Stomach smooth muscle (tissue), 2 donors: ENCODE results near the gene GAS2L2.
"Not testable (repeated sequence)": the region's sequence is repeated elsewhere in the genome, so short reads cannot be mapped to it uniquely, and the experiment has no call there.

Source experiments
- H3K27ac ChIP-seq: one replicate; pipeline ENCODE4 v1.7.0; 2013; ENCODE audit warnings: mild to moderate bottlenecking, low read length, inconsistent platforms
- H3K27me3 ChIP-seq, 2 donors: one replicate each; pipeline ENCODE4 v1.7.0; 2013; ENCODE audit warnings: low read length in 2 of 2; ENCODE audit not compliant: insufficient read depth in 2 of 2, control insufficient read depth in 1 of 2
- H3K36me3 ChIP-seq, 2 donors: one replicate each; pipeline ENCODE4 v1.7.0; 2013; ENCODE audit warnings: low read length in 2 of 2; ENCODE audit not compliant: control insufficient read depth in 2 of 2, insufficient read depth in 2 of 2
- H3K4me1 ChIP-seq: one replicate; pipeline ENCODE4 v1.7.0; 2013; ENCODE audit warnings: low read length; ENCODE audit not compliant: control insufficient read depth, insufficient read depth
- H3K4me3 ChIP-seq, 2 donors: one replicate each; pipeline ENCODE4 v1.7.0; 2013; ENCODE audit warnings: low read length in 2 of 2
- H3K9ac ChIP-seq, 2 donors: one replicate each; pipeline ENCODE4 v1.7.0; 2013; ENCODE audit warnings: low read length in 2 of 2, mild to moderate bottlenecking in 1 of 2
- H3K9me3 ChIP-seq, 2 donors: one replicate each; pipeline ENCODE4 v1.7.0; 2013; ENCODE audit warnings: low read length in 2 of 2; ENCODE audit not compliant: control insufficient read depth in 2 of 2
- donor health status: healthy.
- donor health status: Pancreatic carcinoma.

GAS2L2 gene

GRCh38 chr17:35709874-35710273, 43.2 kb downstream of the GAS2L2 start:
- peaks cover 7% of the 10 kb centered on the region for H3K4me1 ChIP-seq
- no peaks in the 10 kb centered on the region for H3K27me3 ChIP-seq
- H3K27ac ChIP-seq, result no peak overlapping the region
- H3K9ac ChIP-seq, result no peak overlapping the region
- peaks cover 12 to 15% of the 10 kb centered on the region in 2 donors for H3K36me3 ChIP-seq
- no peak overlapping the region for H3K4me3 ChIP-seq
- no peaks in the 10 kb centered on the region for H3K9me3 ChIP-seq

GRCh38 chr17:35708951-35709350, 44.1 kb downstream of the GAS2L2 start:
- H3K36me3 ChIP-seq, result peaks cover 11 to 15% of the 10 kb centered on the region in 2 donors
- no peak overlapping the region for H3K27ac ChIP-seq
- H3K27me3 ChIP-seq, result no peaks in the 10 kb centered on the region
- no peaks in the 10 kb centered on the region for H3K9me3 ChIP-seq
- no peak overlapping the region for H3K4me3 ChIP-seq
- H3K4me1 ChIP-seq, result peaks cover 7% of the 10 kb centered on the region
- H3K9ac ChIP-seq, result no peak overlapping the region

- H3K4me1 ChIP-seq, result peaks cover 3% of the 10 kb centered on the region
- peaks cover 11 to 15% of the 10 kb centered on the region in 2 donors for H3K36me3 ChIP-seq
- no peak overlapping the region for H3K27ac ChIP-seq
- H3K9me3 ChIP-seq, result no peaks in the 10 kb centered on the region
- peak overlapping the region in 1 of 2 donors; percentile 28 for H3K9ac ChIP-seq
- no peak overlapping the region for H3K4me3 ChIP-seq
- H3K27me3 ChIP-seq, result no peaks in the 10 kb centered on the region
Observed at GRCh38 chr17:35708149-35708548, 44.9 kb downstream of the GAS2L2 start.

DNA sequence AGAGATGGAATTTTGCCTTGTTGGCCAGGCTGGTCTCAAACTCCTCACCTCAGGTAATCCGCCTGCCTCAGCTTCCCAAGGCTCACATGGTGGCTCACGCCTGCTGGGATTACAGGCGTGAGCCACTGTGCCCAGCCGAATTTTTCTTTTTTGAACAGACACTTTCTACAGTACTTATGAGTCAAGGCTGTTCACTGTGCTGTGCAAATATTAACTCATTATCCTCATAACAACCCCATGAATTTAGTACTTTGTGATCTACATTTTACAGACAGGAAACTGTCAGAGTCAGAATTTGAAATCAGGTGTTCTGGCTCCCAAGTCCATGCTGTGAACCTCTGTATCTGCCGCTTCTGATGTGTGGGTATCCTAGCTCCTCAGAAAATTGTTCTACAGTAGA, 47.3 kb downstream of the GAS2L2 start:
- no peak overlapping the region for H3K4me3 ChIP-seq
- no peak overlapping the region for H3K27ac ChIP-seq
- H3K9ac ChIP-seq, result no peak overlapping the region
- no peaks in the 10 kb centered on the region for H3K27me3 ChIP-seq
- H3K9me3 ChIP-seq, result no peaks in the 10 kb centered on the region
- H3K4me1 ChIP-seq, result no peaks in the 10 kb centered on the region
- peaks cover 6 to 7% of the 10 kb centered on the region in 2 donors for H3K36me3 ChIP-seq

DNA sequence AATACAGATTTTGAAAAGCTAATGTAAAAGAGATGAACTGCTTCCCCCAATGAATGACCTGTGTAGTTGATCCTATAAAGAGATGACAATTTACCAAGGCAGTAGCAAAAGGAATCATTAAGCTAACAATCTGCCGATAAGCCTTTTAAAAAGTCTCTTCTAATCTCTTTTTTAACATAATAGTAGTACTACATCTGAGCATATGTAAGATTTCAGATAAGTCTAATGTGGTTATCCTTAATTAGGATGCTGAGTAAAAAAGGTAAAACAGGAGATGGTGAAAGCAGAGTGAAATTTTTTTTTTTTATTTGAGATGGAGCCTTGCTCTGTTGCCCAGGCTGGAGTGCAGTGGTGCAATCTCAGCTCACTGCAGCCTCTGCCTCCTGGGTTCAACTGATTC, 47.8 kb downstream of the GAS2L2 start:
- H3K9me3 ChIP-seq, result no peaks in the 10 kb centered on the region
- no peaks in the 10 kb centered on the region for H3K4me1 ChIP-seq
- H3K27ac ChIP-seq, result no peak overlapping the region
- H3K4me3 ChIP-seq, result no peak overlapping the region
- H3K9ac ChIP-seq, result no peak overlapping the region
- H3K27me3 ChIP-seq, result no peaks in the 10 kb centered on the region
- peaks cover 4 to 6% of the 10 kb centered on the region in 2 donors for H3K36me3 ChIP-seq

- not testable (repeated sequence) for H3K4me3 ChIP-seq, H3K9me3 ChIP-seq, H3K27ac ChIP-seq, H3K36me3 ChIP-seq, H3K4me1 ChIP-seq, H3K27me3 ChIP-seq, H3K9ac ChIP-seq
Observed at GRCh38 chr17:35703308-35703707, 49.7 kb downstream of the GAS2L2 start.

DNA sequence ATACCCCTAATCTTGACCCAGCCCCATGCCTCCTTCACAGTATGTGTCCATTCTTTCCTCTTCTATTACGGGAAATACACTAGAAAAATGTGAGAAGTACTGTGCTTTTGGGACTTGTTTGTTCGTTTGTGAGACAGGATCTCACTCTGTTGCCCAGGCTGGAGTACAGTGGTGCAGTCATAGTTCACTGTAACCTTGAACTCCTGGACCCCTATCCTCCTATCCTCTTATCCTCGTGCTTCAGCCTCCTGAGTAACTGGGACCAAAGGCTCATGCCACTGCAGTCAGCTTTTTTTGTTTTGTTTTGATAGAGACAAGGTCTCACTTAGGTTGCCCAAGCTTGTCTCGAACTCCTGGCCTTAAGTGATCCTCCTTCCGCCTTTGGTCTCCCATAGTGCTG, 51.5 kb downstream of the GAS2L2 start:
- no peak overlapping the region for H3K9ac ChIP-seq
- no peaks in the 10 kb centered on the region for H3K9me3 ChIP-seq
- no peak overlapping the region for H3K4me3 ChIP-seq
- H3K36me3 ChIP-seq, result no peaks in the 10 kb centered on the region
- H3K4me1 ChIP-seq, result no peaks in the 10 kb centered on the region
- H3K27me3 ChIP-seq, result no peaks in the 10 kb centered on the region
- no peak overlapping the region for H3K27ac ChIP-seq

- H3K27me3 ChIP-seq, result no peaks in the 10 kb centered on the region
- H3K27ac ChIP-seq, result no peak overlapping the region
- no peak overlapping the region for H3K9ac ChIP-seq
- no peaks in the 10 kb centered on the region for H3K4me1 ChIP-seq
- H3K9me3 ChIP-seq, result no peaks in the 10 kb centered on the region
- H3K4me3 ChIP-seq, result no peak overlapping the region
- H3K36me3 ChIP-seq, result peaks cover 6 to 10% of the 10 kb centered on the region in 2 donors
Observed at GRCh38 chr17:35700150-35700549, 52.9 kb downstream of the GAS2L2 start.

GRCh38 chr17:35698800-35699199, 54.2 kb downstream of the GAS2L2 start:
- Histone ChIP-seq H3K27me3 (no peaks in the 10 kb centered on the region), H3K4me1 (no peaks in the 10 kb centered on the region), H3K9me3 (no peaks in the 10 kb centered on the region), H3K4me3 (no peak overlapping the region), H3K9ac (no peak overlapping the region), H3K27ac (no peak overlapping the region), H3K36me3 (peaks cover 12 to 16% of the 10 kb centered on the region in 2 donors)

DNA sequence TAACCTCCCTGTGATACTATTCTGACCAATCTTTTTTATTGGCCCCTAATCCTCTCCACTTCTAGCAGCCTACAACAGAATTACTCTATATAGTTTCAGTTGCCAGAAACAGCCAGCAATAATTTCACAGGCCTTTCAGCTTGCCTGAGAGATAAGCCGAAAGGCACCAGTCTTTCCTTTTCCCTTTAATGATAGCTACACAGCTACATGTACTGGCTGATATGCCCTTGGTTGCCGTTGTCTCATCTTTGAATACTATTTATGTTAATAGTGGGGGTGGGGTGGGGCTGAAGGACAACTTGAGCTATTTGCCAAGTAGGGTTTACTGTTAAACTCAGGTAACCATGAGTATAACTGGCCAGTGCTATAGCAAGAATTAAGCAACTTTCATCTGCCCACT, 57.4 kb downstream of the GAS2L2 start:
- Histone ChIP-seq H3K4me1 (no peaks in the 10 kb centered on the region), H3K4me3 (no peak overlapping the region), H3K36me3 (peaks cover 21 to 24% of the 10 kb centered on the region in 2 donors), H3K9me3 (no peaks in the 10 kb centered on the region), H3K27ac (no peak overlapping the region), H3K9ac (no peak overlapping the region), H3K27me3 (no peaks in the 10 kb centered on the region)

DNA sequence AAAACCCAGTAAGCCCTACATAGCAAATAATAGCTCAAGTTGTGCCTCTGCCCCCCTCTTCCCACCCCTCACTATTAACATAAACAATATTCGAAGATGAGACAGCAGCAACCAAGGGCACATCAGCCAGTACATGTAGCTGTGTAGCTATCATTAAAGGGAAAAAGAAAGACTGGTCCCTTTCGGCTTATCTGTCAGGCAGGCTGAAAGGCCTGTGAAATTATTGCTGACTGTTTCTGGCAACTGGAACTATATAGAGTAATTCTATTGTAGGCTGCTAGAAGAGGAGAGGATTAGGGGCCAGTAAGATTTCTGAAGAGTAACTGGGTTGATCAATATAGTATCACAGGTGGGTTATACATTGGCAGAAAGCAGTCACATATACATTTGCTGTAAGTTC, 58.1 kb downstream of the GAS2L2 start:
- H3K4me1 ChIP-seq, result no peaks in the 10 kb centered on the region
- H3K4me3 ChIP-seq, result no peak overlapping the region
- peaks cover 23 to 24% of the 10 kb centered on the region in 2 donors for H3K36me3 ChIP-seq
- H3K9ac ChIP-seq, result no peak overlapping the region
- no peaks in the 10 kb centered on the region for H3K27me3 ChIP-seq
- H3K9me3 ChIP-seq, result no peaks in the 10 kb centered on the region
- H3K27ac ChIP-seq, result no peak overlapping the region
